HG02938 (cell line): ENCODE results near the gene MICAL3.

Experiments used
- ATAC-seq: cut with Tn5 transposase; IDR thresholded peaks from one replicate; pipeline ENCODE4 v1.9.1; 2021; ENCODE audit warnings: mild to moderate bottlenecking, moderate library complexity; ENCODE audit not compliant: unreplicated experiment

The MICAL3 gene

DNA sequence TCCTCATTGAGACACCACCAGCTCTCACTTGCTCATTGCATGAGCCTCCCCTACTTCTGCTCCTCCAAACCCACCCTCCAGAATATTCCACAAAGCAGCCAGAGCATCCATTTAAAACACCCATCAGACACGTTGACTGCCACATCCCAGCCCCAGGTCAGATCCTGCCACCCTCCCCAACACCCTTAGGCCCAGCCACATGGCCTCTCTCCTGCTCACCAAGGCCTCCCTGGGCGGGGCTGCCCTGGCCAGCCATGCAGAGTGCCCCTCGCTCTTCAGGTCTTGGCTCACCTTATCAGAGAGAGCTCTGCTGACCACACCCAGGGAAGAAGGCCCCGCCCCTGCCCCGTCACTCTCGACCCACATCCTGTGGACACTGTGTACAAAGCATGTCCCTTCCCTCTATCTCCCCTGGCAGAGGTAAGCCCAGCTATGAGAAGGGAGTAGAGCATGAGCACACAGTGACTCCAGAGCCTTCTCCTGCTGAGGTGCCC, 106.8 kb downstream of the MICAL3 start:
- ATAC-seq = no peak

- no peak for ATAC-seq
Observed at GRCh38 chr22:17916226-17916889, 108.0 kb downstream of the MICAL3 start.

- ATAC-seq = no peak
Observed at GRCh38 chr22:17915676-17916075, 108.7 kb downstream of the MICAL3 start.

DNA sequence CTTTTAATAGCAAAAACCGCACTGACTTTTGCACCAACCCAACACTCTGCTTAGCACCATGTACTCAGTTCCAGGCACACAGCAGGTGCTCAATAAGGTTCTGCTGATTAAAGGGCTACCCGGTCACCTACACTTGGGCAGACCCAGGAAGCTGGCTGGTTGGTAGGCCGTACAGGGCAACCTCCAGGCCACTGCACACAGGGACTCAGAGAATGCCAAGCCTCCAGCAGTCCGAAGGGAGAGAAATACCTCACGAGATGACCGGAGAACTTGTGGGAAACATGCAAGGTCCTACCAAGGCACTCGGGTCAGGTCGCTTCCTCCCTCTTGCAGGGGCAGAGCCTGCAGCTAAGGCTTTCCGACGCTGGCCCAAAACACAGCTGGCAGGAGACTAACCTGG, 109.2 kb downstream of the MICAL3 start:
- ATAC-seq = no peak

DNA sequence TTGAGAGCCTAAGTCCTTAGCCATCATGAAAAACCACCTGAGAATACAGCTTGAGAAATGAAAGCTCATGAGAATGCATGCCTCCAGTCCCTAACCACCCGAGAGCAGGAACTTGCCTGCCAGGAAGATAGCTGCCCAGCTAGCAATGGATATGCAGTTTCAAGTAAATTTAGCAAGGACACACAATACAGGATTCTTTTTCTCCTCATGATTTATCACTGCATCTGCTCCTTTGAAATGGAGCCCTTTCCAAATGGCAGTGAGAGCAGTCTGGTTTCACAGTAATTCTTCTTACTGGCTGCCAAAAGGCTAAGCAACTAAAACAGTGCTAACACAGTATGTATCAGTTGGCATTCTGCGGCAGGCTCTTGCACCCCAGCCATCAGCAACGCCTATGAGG, 109.9 kb downstream of the MICAL3 start:
- no peak for ATAC-seq

- ATAC-seq = no peak
Observed at GRCh38 chr22:17913801-17914347, 110.5 kb downstream of the MICAL3 start.

DNA sequence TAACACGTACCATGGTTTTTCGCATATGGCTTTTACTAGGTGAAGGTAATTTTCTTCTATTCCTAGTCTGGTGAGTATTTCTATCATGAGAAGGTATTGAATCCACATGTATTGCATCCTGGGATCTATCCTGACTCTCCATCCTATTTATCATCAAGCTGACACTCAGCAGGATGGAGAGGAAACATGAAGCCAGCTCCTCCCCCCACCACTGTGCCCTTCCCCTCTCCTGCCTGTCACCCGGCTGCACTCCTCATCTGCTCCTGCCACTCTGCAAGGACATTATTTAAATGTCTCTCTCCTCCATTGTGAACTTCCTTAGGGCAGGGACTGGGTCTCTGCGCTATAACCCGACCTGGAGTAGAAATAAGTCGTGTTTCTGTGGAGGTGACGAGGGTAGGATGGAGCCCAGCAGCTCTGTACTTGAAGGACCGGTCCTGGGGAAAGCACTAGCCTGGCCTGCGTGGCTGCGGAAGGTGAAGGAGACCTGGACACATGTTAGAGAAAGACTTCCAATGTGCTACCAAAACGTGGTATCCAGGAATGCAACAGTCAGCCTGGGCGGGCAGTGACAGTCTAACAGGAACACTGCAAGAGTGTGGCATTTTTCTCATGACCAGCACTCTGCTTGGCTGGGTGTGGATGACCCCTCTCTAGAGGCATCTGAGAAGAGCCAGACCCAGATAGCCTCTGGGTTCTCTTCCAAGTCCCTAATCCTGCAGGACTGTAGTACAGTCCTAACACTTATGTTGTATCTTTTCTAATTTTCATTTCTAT, 111.2 kb downstream of the MICAL3 start:
- no peak for ATAC-seq

DNA sequence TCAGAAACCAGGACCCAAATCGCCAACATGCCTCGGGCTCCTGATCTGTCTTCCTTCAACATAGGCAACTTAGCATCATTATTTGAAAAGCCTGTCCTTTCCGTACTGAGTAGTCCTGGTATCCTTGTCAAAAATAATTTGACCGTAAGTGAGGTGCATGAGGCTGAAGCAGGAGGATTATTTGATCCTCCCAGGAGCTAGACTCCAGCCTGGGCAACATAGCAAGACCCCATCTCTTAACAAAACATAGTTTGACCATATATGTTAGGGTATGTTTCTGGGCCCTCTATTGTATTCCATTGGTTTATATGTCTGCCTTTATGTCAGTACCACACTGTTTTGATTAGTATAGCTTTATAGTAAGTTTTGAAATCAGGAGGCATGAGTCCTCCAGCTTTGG, 112.5 kb downstream of the MICAL3 start:
- no peak for ATAC-seq

- no peak for ATAC-seq
Observed at GRCh38 chr22:17911312-17911705, 113.1 kb downstream of the MICAL3 start.

DNA sequence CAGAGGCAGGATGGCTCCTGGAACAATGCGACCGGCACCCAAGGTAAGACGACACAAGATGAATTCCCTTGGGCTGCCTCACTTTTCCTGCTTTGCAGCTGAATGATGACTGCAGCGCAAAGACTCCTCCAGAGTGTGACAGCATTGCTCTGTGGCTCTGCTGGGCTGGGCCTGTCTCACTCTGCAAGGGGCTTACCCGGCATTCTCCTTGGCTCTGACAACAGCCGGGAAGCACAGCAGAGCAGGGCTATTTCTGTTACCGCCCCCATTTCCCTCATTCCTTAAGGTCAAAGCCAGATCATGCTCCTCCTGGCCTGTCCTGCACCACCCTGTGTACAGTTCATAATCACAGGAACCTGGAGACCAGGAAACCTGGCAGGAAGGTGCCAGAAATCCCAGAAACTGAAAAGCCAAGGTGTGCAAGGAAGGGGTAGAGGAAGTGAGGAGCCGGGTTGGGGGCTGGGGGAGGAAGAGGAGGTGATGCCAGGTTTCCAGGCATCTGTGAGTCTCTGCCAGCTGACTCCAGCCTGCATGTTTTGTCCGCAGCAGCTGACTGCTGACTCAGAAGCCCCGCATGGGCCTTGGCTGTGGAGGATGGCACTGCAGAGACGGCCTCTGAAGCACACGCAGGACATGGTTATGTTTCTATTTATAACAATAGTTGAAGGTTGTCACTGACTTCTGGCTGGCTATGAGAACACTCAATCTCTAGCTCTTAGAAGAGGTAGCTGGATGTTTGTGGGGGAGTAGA, 113.6 kb downstream of the MICAL3 start:
- no peak for ATAC-seq

DNA sequence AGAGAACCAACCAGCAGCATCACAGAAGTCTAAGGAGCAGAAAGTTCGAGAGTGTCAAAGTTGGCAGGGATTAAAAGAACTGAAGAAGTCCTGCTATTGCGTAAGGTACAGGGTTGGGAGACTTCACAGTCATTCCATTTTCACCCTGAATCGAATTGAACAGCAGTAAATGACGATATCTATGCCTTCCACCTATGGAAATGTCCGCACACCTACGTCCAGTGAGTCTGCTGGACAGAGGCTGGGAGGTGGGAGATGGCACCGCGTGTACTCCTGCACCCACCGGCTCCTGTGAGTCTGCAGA, 116.7 kb downstream of the MICAL3 start:
- no peak for ATAC-seq

DNA sequence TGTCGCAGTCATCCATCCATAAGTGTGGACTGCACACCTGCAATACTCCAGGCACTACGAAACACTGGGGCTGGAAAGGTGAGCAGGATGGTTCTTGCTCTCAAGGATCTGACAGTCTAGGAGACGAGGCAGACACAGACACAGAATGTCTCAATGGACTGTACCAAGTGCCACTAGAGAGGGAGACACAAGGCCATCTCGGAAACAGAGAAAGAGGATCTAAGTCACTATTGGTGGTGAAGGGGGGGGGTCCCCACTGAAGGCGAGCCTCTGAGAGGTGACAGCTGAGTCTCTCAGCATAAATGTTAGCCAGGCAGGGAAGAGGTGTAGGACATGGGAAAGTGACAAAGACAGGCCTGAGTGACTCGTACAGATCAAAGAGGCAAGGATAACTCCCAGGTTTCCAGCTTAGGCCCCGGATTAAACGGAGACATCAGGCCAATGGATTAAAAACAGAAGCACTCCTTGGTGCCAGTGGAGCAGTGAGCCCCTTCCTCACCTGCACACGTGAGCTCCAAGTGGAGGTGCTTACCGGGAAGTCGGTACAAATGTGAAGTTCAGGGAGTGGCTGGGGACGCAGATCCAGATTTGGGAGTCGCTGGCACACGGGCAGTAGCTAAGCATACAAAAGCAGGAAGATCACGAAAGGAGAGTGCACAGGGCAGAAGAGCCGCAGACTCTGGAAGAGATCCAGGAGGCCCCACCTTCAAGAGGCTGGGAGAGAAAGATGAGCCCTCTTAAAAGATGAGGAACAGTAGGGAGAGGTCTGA, 117.2 kb downstream of the MICAL3 start:
- ATAC-seq = no peak

DNA sequence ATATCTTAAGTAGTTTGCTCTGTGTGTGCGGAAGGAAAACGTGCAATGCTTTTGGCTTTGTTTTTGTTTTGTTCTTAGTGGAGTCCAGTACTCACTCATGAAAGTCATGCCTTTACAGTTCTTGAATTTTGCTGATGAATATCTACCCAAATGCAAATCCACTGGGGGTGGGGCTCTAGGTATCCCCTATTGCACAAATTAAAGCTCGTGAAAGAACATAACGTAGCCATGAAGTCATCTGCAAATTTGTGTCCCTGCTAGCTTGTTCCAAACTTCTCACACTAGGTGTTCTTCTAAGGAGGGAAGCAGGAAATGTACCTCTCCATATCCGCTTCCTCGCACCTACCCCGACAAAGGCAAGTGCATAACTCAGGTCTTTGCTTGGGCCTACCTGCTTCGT, 118.9 kb downstream of the MICAL3 start:
- no peak for ATAC-seq

DNA sequence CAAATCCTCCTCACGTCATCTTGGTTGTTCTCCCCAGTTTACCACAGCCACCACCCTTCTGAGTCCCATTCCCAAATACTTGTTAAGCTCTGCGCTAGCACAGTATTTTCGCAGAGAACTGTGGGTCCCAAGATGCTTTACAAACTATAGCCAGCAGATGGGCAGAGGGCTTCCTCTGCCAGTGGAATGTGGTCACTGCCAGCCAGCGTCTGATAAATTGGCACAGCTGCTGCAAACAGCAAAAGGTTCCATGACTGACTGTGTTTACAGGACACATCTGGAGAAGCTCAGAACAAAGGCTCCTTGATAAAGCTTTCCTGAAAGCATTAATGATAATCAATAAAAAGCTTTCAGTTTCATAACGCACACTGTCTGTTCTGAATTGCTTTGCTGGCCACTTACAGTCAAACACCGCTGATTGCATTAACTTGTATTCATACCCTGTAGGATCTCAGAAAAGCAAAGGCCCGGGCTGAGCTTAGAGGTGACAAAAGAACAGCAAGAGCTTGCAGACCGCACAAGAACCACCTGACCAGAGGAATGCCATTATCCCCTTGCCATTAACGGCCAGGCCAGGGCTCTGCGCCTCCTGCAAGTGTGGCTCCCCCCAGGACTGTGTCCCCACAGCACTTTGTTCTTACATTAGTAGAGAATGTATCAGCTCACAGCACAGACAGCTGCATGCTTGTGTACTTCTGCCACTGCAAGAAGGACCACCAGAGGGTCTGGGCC, 120.6 kb downstream of the MICAL3 start:
- no peak for ATAC-seq

DNA sequence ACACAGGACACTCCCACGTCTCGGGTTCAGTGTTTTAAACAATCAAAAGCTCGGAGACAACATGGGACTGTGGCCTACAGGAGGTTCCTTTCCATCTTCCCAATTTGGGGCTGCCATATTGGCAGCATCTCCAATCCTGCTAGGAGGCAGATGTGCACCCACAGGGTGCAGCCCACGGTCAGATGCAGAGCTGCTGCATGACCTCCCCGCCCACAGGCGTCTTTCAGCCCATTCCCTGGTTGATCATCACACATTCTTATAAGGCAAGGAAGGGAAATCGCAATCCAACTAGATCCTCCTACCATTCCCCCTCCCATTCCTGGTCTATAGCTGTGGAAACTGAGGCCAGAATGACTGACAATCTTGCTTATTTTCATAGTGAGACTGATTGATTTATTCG, 121.4 kb downstream of the MICAL3 start:
- ATAC-seq = no peak

DNA sequence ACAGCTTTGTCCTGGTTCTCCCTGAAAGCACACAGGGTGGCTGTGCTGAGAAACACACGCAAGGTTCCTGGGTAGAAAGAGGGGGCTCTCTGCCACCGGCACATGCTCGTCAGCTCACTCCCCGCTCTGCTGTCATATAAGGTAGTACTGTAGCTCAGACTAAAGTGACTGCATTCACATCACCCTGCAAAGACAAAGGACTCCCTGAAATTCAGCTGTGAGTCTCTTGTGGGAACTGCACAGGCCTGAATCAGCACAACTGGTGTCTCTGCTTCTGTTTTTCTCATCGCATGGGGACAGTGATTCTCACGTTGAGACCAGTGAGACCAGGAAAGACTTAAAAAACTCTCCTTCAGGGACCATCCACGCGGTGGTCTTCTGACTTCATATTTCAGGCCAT, 126.0 kb downstream of the MICAL3 start:
- ATAC-seq = no peak

DNA sequence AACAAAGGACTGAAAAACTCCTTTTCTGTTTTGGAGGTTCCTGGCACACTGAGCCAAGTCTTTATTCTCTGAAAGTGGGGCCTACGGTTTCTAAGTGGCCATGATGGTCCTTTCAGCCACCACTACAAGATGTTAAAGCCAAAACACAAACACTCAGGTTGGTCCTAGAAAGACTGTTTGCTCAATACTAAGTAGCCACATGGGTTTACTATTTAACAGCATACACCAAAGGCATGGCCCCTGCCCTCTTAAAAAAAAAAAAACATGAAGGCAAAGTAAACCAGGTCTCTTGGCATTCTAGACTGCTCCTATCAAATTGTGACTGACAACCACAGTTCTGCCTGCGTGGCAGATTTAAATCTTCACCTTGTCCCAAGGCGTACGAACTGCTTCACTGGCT, 126.5 kb downstream of the MICAL3 start:
- no peak for ATAC-seq

GRCh38 chr22:17897426-17897825, 126.9 kb downstream of the MICAL3 start:
- ATAC-seq = no peak

- no peak for ATAC-seq
Observed at GRCh38 chr22:17896586-17896985, 127.8 kb downstream of the MICAL3 start.

- ATAC-seq = no peak
Observed at GRCh38 chr22:17893900-17894535, 130.3 kb downstream of the MICAL3 start.
